Large intestine (tissue), 3 donors: ENCODE results near the gene RBM24. TPM values are rescaled to one million over a fixed set of nuclear protein-coding genes. Genes with fewer than 3 reads are reported as not detected.
A peak's percentile ranks its signal among the peaks of the same experiment; 100 is the strongest.

Source experiments
- DNase-seq, 2 donors: peaks; one replicate each; pipeline versions ENCODE4 v3.0.0 to v3.0.0-alpha.2; 2013
- H3K27ac ChIP-seq: one replicate; pipeline ENCODE4 v1.5.1; 2013; ENCODE audit warnings: low read length
- H3K27me3 ChIP-seq: 2 replicates; pipeline ENCODE4 v1.6.1; 2013; ENCODE audit warnings: low read length; ENCODE audit not compliant: control insufficient read depth, insufficient read depth
- H3K36me3 ChIP-seq: 2 replicates; pipeline ENCODE4 v1.6.1; 2013; ENCODE audit warnings: low read length; ENCODE audit not compliant: control insufficient read depth, insufficient read depth
- H3K4me1 ChIP-seq: one replicate; pipeline ENCODE4 v1.6.1; 2013; ENCODE audit warnings: low read length; ENCODE audit not compliant: control insufficient read depth, insufficient read depth
- H3K4me3 ChIP-seq: one replicate; pipeline ENCODE4 v1.5.1; 2013; ENCODE audit warnings: low read length
- H3K9me3 ChIP-seq: one replicate; pipeline ENCODE4 v1.6.1; 2013; ENCODE audit warnings: mild to moderate bottlenecking, low read depth, low read length, moderate library complexity; ENCODE audit not compliant: control insufficient read depth
- WGBS: methylation state at CpG from one replicate; pipeline ENCODE4 v1.1.5; 2013; ENCODE audit warnings: low lambda C conversion rate; ENCODE audit not compliant: insufficient coverage; 5-methylcytosine and 5-hydroxymethylcytosine counted together
- polyA plus RNA-seq: library from polyadenylated mRNA; unstranded; fragments of 120-200 nt; gene quantifications from one replicate; pipeline ENCODE4 v1.2.1, GENCODE V29; 2013

The RBM24 gene
- polyA plus RNA-seq, 1 donor = 3.6 TPM

- no peak for DNase-seq
- Histone ChIP-seq H3K36me3 (no peaks in the 10 kb centered on the region), H3K9me3 (no peaks in the 10 kb centered on the region), H3K27ac (no peak overlapping the region), H3K4me3 (no peak overlapping the region), H3K27me3 (peaks cover 51% of the 10 kb centered on the region), H3K4me1 (peaks cover 9% of the 10 kb centered on the region)
- no CpG with 5 or more reads among the region's 4 CpGs for WGBS
Observed at GRCh38 chr6:17283074-17283473, 1.9 kb downstream of the RBM24 start.

- Histone ChIP-seq H3K27me3 (peaks cover 22% of the 10 kb centered on the region), H3K9me3 (no peaks in the 10 kb centered on the region), H3K36me3 (no peaks in the 10 kb centered on the region), H3K4me3 (no peak overlapping the region), H3K27ac (no peak overlapping the region), H3K4me1 (no peaks in the 10 kb centered on the region)
- DNase-seq = peak; percentile 37 to 48
- no CpG with 5 or more reads among the region's 13 CpGs for WGBS
Observed at GRCh38 chr6:17289630-17290061, 8.5 kb downstream of the RBM24 start.

GRCh38 chr6:17291778-17292177, 10.6 kb downstream of the RBM24 start:
- DNase-seq = no peak
- no CpG with 5 or more reads among the region's 17 CpGs for WGBS
- no peaks in the 10 kb centered on the region for H3K4me1 ChIP-seq
- no peak overlapping the region for H3K4me3 ChIP-seq
- no peaks in the 10 kb centered on the region for H3K9me3 ChIP-seq
- peaks cover 20% of the 10 kb centered on the region for H3K27me3 ChIP-seq
- H3K27ac ChIP-seq = no peak overlapping the region
- no peaks in the 10 kb centered on the region for H3K36me3 ChIP-seq

- Histone ChIP-seq H3K27me3 (peaks cover 20% of the 10 kb centered on the region), H3K36me3 (no peaks in the 10 kb centered on the region), H3K9me3 (no peaks in the 10 kb centered on the region), H3K4me3 (no peak overlapping the region), H3K4me1 (no peaks in the 10 kb centered on the region), H3K27ac (no peak overlapping the region)
- 67% methylated on average over 2 of the region's 5 CpGs for WGBS
- DNase-seq = no peak
Observed at GRCh38 chr6:17292600-17293133, 11.5 kb downstream of the RBM24 start.

GRCh38 chr6:17293395-17293794, 12.2 kb downstream of the RBM24 start:
- Histone ChIP-seq H3K9me3 (no peaks in the 10 kb centered on the region), H3K4me1 (no peaks in the 10 kb centered on the region), H3K27me3 (peaks cover 16% of the 10 kb centered on the region), H3K36me3 (no peaks in the 10 kb centered on the region), H3K27ac (no peak overlapping the region), H3K4me3 (no peak overlapping the region)
- WGBS = 83% methylated on average over 1 of the region's 1 CpG
- DNase-seq = no peak

GRCh38 chr6:17297271-17298080, 16.3 kb downstream of the RBM24 start:
- no peaks in the 10 kb centered on the region for H3K9me3 ChIP-seq
- H3K4me3 ChIP-seq = no peak overlapping the region
- no peak for DNase-seq
- H3K27ac ChIP-seq = no peak overlapping the region
- H3K4me1 ChIP-seq = no peaks in the 10 kb centered on the region
- H3K36me3 ChIP-seq = no peaks in the 10 kb centered on the region
- WGBS = 57% methylated on average over 1 of the region's 3 CpGs
- peaks cover 2% of the 10 kb centered on the region for H3K27me3 ChIP-seq

- Histone ChIP-seq H3K27ac (no peak overlapping the region), H3K4me3 (no peak overlapping the region), H3K9me3 (no peaks in the 10 kb centered on the region), H3K4me1 (no peaks in the 10 kb centered on the region), H3K27me3 (peaks cover 2% of the 10 kb centered on the region), H3K36me3 (no peaks in the 10 kb centered on the region)
- WGBS = 100% methylated on average over 1 of the region's 1 CpG
- no peak for DNase-seq
Observed at GRCh38 chr6:17298257-17298656, 17.1 kb downstream of the RBM24 start.

GRCh38 chr6:17299222-17299621, 18.1 kb downstream of the RBM24 start:
- Histone ChIP-seq H3K9me3 (no peaks in the 10 kb centered on the region), H3K27me3 (peaks cover 2% of the 10 kb centered on the region), H3K4me1 (no peaks in the 10 kb centered on the region), H3K4me3 (no peak overlapping the region), H3K36me3 (no peaks in the 10 kb centered on the region), H3K27ac (no peak overlapping the region)
- WGBS = no CpG with 5 or more reads among the region's 2 CpGs
- DNase-seq = no peak

GRCh38 chr6:17299750-17300149, 18.6 kb downstream of the RBM24 start:
- Histone ChIP-seq H3K27me3 (peaks cover 2% of the 10 kb centered on the region), H3K27ac (no peak overlapping the region), H3K36me3 (no peaks in the 10 kb centered on the region), H3K4me3 (no peak overlapping the region), H3K4me1 (no peaks in the 10 kb centered on the region), H3K9me3 (no peaks in the 10 kb centered on the region)
- DNase-seq = no peak
- no CpG with 5 or more reads among the region's 1 CpG for WGBS

GRCh38 chr6:17300637-17301036, 19.5 kb downstream of the RBM24 start:
- WGBS = no CpG with 5 or more reads among the region's 5 CpGs

GRCh38 chr6:17303444-17303843, 22.3 kb downstream of the RBM24 start:
- no peaks in the 10 kb centered on the region for H3K27me3 ChIP-seq
- no peaks in the 10 kb centered on the region for H3K36me3 ChIP-seq
- no peaks in the 10 kb centered on the region for H3K9me3 ChIP-seq
- H3K27ac ChIP-seq = no peak overlapping the region
- no peak overlapping the region for H3K4me3 ChIP-seq
- H3K4me1 ChIP-seq = no peaks in the 10 kb centered on the region
- 92% methylated on average over 2 of the region's 2 CpGs for WGBS
- no peak for DNase-seq

More at GRCh38 chr6:17300637-17301036, 19.5 kb downstream of the RBM24 start:
- H3K4me3 ChIP-seq = no peak overlapping the region
- no peaks in the 10 kb centered on the region for H3K4me1 ChIP-seq
- DNase-seq = no peak
- peaks cover 2% of the 10 kb centered on the region for H3K27me3 ChIP-seq
- no peaks in the 10 kb centered on the region for H3K36me3 ChIP-seq
- H3K27ac ChIP-seq = no peak overlapping the region
- H3K9me3 ChIP-seq = no peaks in the 10 kb centered on the region
